A549 (cell line): ENCODE measurements around the gene ANP32D.
"Not testable (repeated sequence)": the region's sequence is repeated elsewhere in the genome, so short reads cannot be mapped to it uniquely, and the experiment has no call there.

Source experiments
- CTCF ChIP-seq: fragments of >200 bp; sonication (Bioruptor Twin); formaldehyde crosslinking; IDR thresholded peaks from 3 replicates; pipeline ENCODE4 v1.5.1; 2016
- HOXA7 ChIP-seq: fragments of 250-450 bp; sonication (Bioruptor Pico); IDR thresholded peaks from 2 replicates; pipeline ENCODE4 v1.5.0; 2020; ENCODE audit warnings: mild to moderate bottlenecking, moderate library complexity
- SREBF2 ChIP-seq: fragments of 450-650 bp; IDR thresholded peaks from 2 replicates; pipeline ENCODE4 v1.6.1; 2014; ENCODE audit warnings: mild to moderate bottlenecking, moderate library complexity

- TF ChIP-seq CTCF; HOXA7 (CRISPR knock-in tag); SREBF2: not testable (repeated sequence)
These were observed 38.3 kb upstream of the ANP32D start for GRCh38 chr12:48434016-48434415.
